ENCODE measurements around the gene B3GNT2. TPM values are rescaled to one million over a fixed set of nuclear protein-coding genes. Genes with fewer than 3 reads are reported as not detected.

Gene B3GNT2
- total RNA-seq, 3 donors from 2014 or later (not counting 1 experiment from before 2014, with no cell fraction given), result 51.9 to 68.0 (median 54.0) TPM

- no peak overlapping the region for H3K4me3 Mint-ChIP-seq
- Histone ChIP-seq H3K4me3 (ENCODE audit: low read length) (no peak overlapping the region), H3K9me3 (ENCODE audit: control insufficient read depth, insufficient read depth, low read length) (no peaks in the 10 kb centered on the region), H3K27ac (ENCODE audit: low read length) (no peak overlapping the region), H3K4me1 (ENCODE audit: control insufficient read depth, insufficient read depth, low read length) (no peaks in the 10 kb centered on the region), H3K36me3 (ENCODE audit: control insufficient read depth, insufficient read depth, low read length) (no peaks in the 10 kb centered on the region), H3K27me3 (ENCODE audit: control insufficient read depth, insufficient read depth, low read length) (no peaks in the 10 kb centered on the region)
- H3K9me3 Mint-ChIP-seq, result no peaks in the 10 kb centered on the region
- no peak for TF ChIP-seq CTCF (IDR thresholded peaks at IDR 0.05)
- DNase-seq (no peak), ATAC-seq (no peak)
- peaks cover 0 to 3% of the 10 kb centered on the region in 2 donors for H3K27me3 Mint-ChIP-seq (ENCODE audit: low read depth in 2 of 2)
- intact Hi-C loops (cut with micrococcal nuclease), result no loop called here
- H3K27ac Mint-ChIP-seq, result no peak overlapping the region
- H3K4me1 Mint-ChIP-seq, result no peaks in the 10 kb centered on the region
- no peaks in the 10 kb centered on the region for H3K36me3 Mint-ChIP-seq
- WGBS (ENCODE audit: insufficient coverage), result 84% methylated on average over 15 of the region's 15 CpGs
These were observed 10.3 kb upstream of the B3GNT2 start for GRCh38 chr2:62185475-62186155.

- Histone ChIP-seq H3K27ac (ENCODE audit: low read length) (no peak overlapping the region), H3K27me3 (ENCODE audit: control insufficient read depth, insufficient read depth, low read length) (no peaks in the 10 kb centered on the region), H3K9me3 (ENCODE audit: control insufficient read depth, insufficient read depth, low read length) (no peaks in the 10 kb centered on the region), H3K4me1 (ENCODE audit: control insufficient read depth, insufficient read depth, low read length) (no peaks in the 10 kb centered on the region), H3K36me3 (ENCODE audit: control insufficient read depth, insufficient read depth, low read length) (no peaks in the 10 kb centered on the region), H3K4me3 (ENCODE audit: low read length) (no peak overlapping the region)
- Mint-ChIP-seq H3K4me1 (no peaks in the 10 kb centered on the region), H3K9me3 (no peaks in the 10 kb centered on the region), H3K36me3 (no peaks in the 10 kb centered on the region), H3K27ac (no peak overlapping the region), H3K27me3 (ENCODE audit: low read depth in 2 of 2) (peaks cover 0 to 3% of the 10 kb centered on the region in 2 donors), H3K4me3 (no peak overlapping the region)
- DNase-seq, result no peak
- intact Hi-C loops (cut with micrococcal nuclease), result no loop called here
- no peak for ATAC-seq
- WGBS (ENCODE audit: insufficient coverage), result 89% methylated on average over 4 of the region's 4 CpGs
- TF ChIP-seq CTCF (IDR thresholded peaks at IDR 0.05), result no peak
These were observed 9.6 kb upstream of the B3GNT2 start for GRCh38 chr2:62186156-62186905.

- Mint-ChIP-seq H3K4me1 (no peaks in the 10 kb centered on the region), H3K4me3 (no peak overlapping the region), H3K27me3 (ENCODE audit: low read depth in 2 of 2) (peaks cover 0 to 3% of the 10 kb centered on the region in 2 donors), H3K36me3 (no peaks in the 10 kb centered on the region), H3K27ac (no peak overlapping the region), H3K9me3 (no peaks in the 10 kb centered on the region)
- Histone ChIP-seq H3K9me3 (ENCODE audit: control insufficient read depth, insufficient read depth, low read length) (no peaks in the 10 kb centered on the region), H3K4me1 (ENCODE audit: control insufficient read depth, insufficient read depth, low read length) (no peaks in the 10 kb centered on the region), H3K27ac (ENCODE audit: low read length) (no peak overlapping the region), H3K4me3 (ENCODE audit: low read length) (no peak overlapping the region), H3K36me3 (ENCODE audit: control insufficient read depth, insufficient read depth, low read length) (no peaks in the 10 kb centered on the region), H3K27me3 (ENCODE audit: control insufficient read depth, insufficient read depth, low read length) (no peaks in the 10 kb centered on the region)
- intact Hi-C loops (cut with micrococcal nuclease), result no loop called here
- DNase-seq (no peak), ATAC-seq (no peak)
- TF ChIP-seq CTCF (IDR thresholded peaks at IDR 0.05), result no peak
- 84% methylated on average over 9 of the region's 9 CpGs for WGBS (ENCODE audit: insufficient coverage)
These were observed 8.7 kb upstream of the B3GNT2 start for GRCh38 chr2:62187246-62187645.

Data from natural killer cell (primary cell).